HL-60 (cell line): ENCODE data around the gene IL17C.

Source experiments
- DNase-seq, 2 experiments: peaks; one replicate each; pipeline ENCODE4 v3.0.0-alpha.2; 2010 to 2020; ENCODE audit warnings: low read depth in 1 of 2, low spot score in 1 of 2
- H3K27ac ChIP-seq: fragments of 250-450 bp; sonication (Bioruptor Pico); replicated peaks from 2 replicates; pipeline ENCODE4 v1.5.1; 2020; ENCODE audit warnings: mild to moderate bottlenecking, moderate library complexity
- H3K27me3 ChIP-seq: fragments of 250-450 bp; sonication (Bioruptor Pico); 2 replicates; pipeline ENCODE4 v1.5.1; 2021; ENCODE audit warnings: mild to moderate bottlenecking, moderate library complexity; ENCODE audit not compliant: insufficient read depth, poor library complexity, severe bottlenecking
- H3K4me3 ChIP-seq: replicated peaks from 2 replicates; pipeline ENCODE4 v1.5.1; 2011; ENCODE audit warnings: mild to moderate bottlenecking, control low read depth, low read length; ENCODE audit not compliant: insufficient read depth
- CTCF ChIP-seq: IDR thresholded peaks from one replicate; pipeline ENCODE4 v1.5.1; 2011; ENCODE audit warnings: low read length, control low read depth, inconsistent platforms; ENCODE audit not compliant: insufficient read depth
- GABPA ChIP-seq: IDR thresholded peaks from 2 replicates; pipeline ENCODE4 v1.6.1; 2012; ENCODE audit warnings: low read depth
- POLR2AphosphoS5 ChIP-seq: IDR thresholded peaks from 2 replicates; pipeline ENCODE4 v1.6.1; 2012; ENCODE audit warnings: low read depth
- REST ChIP-seq: IDR thresholded peaks from 2 replicates; pipeline ENCODE4 v1.6.1; 2012; ENCODE audit warnings: low read depth; ENCODE audit not compliant: insufficient replicate concordance
- SPI1 ChIP-seq: IDR thresholded peaks from 2 replicates; pipeline ENCODE4 v1.6.1; 2012; ENCODE audit warnings: low read depth, mild to moderate bottlenecking, borderline replicate concordance

The IL17C gene

GRCh38 chr16:88629835-88630234, 8.5 kb upstream of the IL17C start:
- no peak for DNase-seq
- no peak overlapping the region for H3K27ac ChIP-seq
- no peak overlapping the region for H3K4me3 ChIP-seq
- H3K27me3 ChIP-seq = no peaks in the 10 kb centered on the region
- TF ChIP-seq POLR2AphosphoS5 (no peak), CTCF (no peak), REST (no peak), GABPA (no peak), SPI1 (no peak)

- no peak for DNase-seq
- Histone ChIP-seq H3K4me3 (no peak overlapping the region), H3K27me3 (no peaks in the 10 kb centered on the region), H3K27ac (no peak overlapping the region)
- TF ChIP-seq CTCF = no peak
- TF ChIP-seq POLR2AphosphoS5 = no peak
Measured at GRCh38 chr16:88630433-88630832, 7.9 kb upstream of the IL17C start.

- TF ChIP-seq CTCF (no peak), REST (no peak), SPI1 (no peak), GABPA (no peak), POLR2AphosphoS5 (no peak)
- DNase-seq = no peak
- H3K27ac ChIP-seq = no peak overlapping the region
- no peaks in the 10 kb centered on the region for H3K27me3 ChIP-seq
- H3K4me3 ChIP-seq = no peak overlapping the region
Measured at GRCh38 chr16:88630941-88631340, 7.4 kb upstream of the IL17C start.

- no peak for DNase-seq
- H3K27ac ChIP-seq = no peak overlapping the region
- H3K27me3 ChIP-seq = no peaks in the 10 kb centered on the region
- TF ChIP-seq REST (no peak), CTCF (no peak), POLR2AphosphoS5 (no peak), GABPA (no peak), SPI1 (no peak)
- H3K4me3 ChIP-seq = no peak overlapping the region
Measured at GRCh38 chr16:88631384-88631783, 7.0 kb upstream of the IL17C start.
